GM18909 (cell line): ENCODE measurements around the gene VPS35L.

Experiments used
- ATAC-seq: cut with Tn5 transposase; IDR thresholded peaks from one replicate; pipeline ENCODE4 v1.9.1; 2021; ENCODE audit warnings: mild to moderate bottlenecking; ENCODE audit not compliant: unreplicated experiment, poor library complexity

VPS35L gene

GRCh38 chr16:19589106-19589505 is 33.6 kb downstream of the VPS35L start:
- ATAC-seq, result no peak

- ATAC-seq, result no peak
These were observed 34.3 kb downstream of the VPS35L start for GRCh38 chr16:19589771-19590302.

GRCh38 chr16:19595043-19595767 is 39.7 kb downstream of the VPS35L start:
- no peak for ATAC-seq

GRCh38 chr16:19598805-19599510 is 43.5 kb downstream of the VPS35L start:
- no peak for ATAC-seq

- ATAC-seq, result no peak
These were observed 44.6 kb downstream of the VPS35L start for GRCh38 chr16:19599968-19600716.

- ATAC-seq, result no peak
These were observed 45.8 kb downstream of the VPS35L start for GRCh38 chr16:19601083-19601976.

GRCh38 chr16:19604911-19605310 is 49.4 kb downstream of the VPS35L start:
- no peak for ATAC-seq

GRCh38 chr16:19605701-19606100 is 50.2 kb downstream of the VPS35L start:
- ATAC-seq, result no peak

- no peak for ATAC-seq
These were observed 52.2 kb downstream of the VPS35L start for GRCh38 chr16:19607616-19608280.

- no peak for ATAC-seq
These were observed 53.9 kb downstream of the VPS35L start for GRCh38 chr16:19609359-19609758.

- no peak for ATAC-seq
These were observed 54.7 kb downstream of the VPS35L start for GRCh38 chr16:19610200-19610599.

- ATAC-seq, result no peak
These were observed 58.3 kb downstream of the VPS35L start for GRCh38 chr16:19613834-19614233.

- no peak for ATAC-seq
These were observed 60.7 kb downstream of the VPS35L start for GRCh38 chr16:19616241-19616640.

GRCh38 chr16:19618876-19619275 is 63.4 kb downstream of the VPS35L start:
- no peak for ATAC-seq

- ATAC-seq, result no peak
These were observed 65.9 kb downstream of the VPS35L start for GRCh38 chr16:19621445-19621844.

GRCh38 chr16:19625039-19625438 is 69.5 kb downstream of the VPS35L start:
- ATAC-seq, result no peak

GRCh38 chr16:19636436-19637267 is 81.1 kb downstream of the VPS35L start:
- no peak for ATAC-seq

- ATAC-seq, result no peak
These were observed 84.5 kb downstream of the VPS35L start for GRCh38 chr16:19639986-19640421.
